GM18517 (cell line): ENCODE data around the gene FAM107B.

Source experiments
- ATAC-seq: cut with Tn5 transposase; IDR thresholded peaks from one replicate; pipeline ENCODE4 v1.9.1; 2021; ENCODE audit warnings: mild to moderate bottlenecking, moderate library complexity; ENCODE audit not compliant: unreplicated experiment

FAM107B gene

GRCh38 chr10:14563359-14563940 is 211.2 kb downstream of the FAM107B start:
- ATAC-seq: no peak

- ATAC-seq: no peak
Observed at GRCh38 chr10:14563076-14563336, 211.7 kb downstream of the FAM107B start.

- no peak for ATAC-seq
Observed at GRCh38 chr10:14562218-14563075, 212.2 kb downstream of the FAM107B start.

- ATAC-seq: no peak
Observed at GRCh38 chr10:14560791-14561765, 213.6 kb downstream of the FAM107B start.

GRCh38 chr10:14560274-14560673 is 214.4 kb downstream of the FAM107B start:
- ATAC-seq: no peak

- ATAC-seq: no peak
Observed at GRCh38 chr10:14558025-14558424, 216.7 kb downstream of the FAM107B start.

- no peak for ATAC-seq
Observed at GRCh38 chr10:14557567-14557966, 217.1 kb downstream of the FAM107B start.

GRCh38 chr10:14556285-14556956 is 218.3 kb downstream of the FAM107B start:
- peak; percentile 67 for ATAC-seq

- no peak for ATAC-seq
Observed at GRCh38 chr10:14555807-14556206, 218.9 kb downstream of the FAM107B start.

GRCh38 chr10:14554491-14555205 is 220.0 kb downstream of the FAM107B start:
- ATAC-seq: no peak

GRCh38 chr10:14554091-14554490 is 220.6 kb downstream of the FAM107B start:
- ATAC-seq: no peak

GRCh38 chr10:14553448-14553847 is 221.2 kb downstream of the FAM107B start:
- ATAC-seq: no peak

GRCh38 chr10:14552015-14552414 is 222.7 kb downstream of the FAM107B start:
- no peak for ATAC-seq

GRCh38 chr10:14550471-14550981 is 224.2 kb downstream of the FAM107B start:
- no peak for ATAC-seq

- ATAC-seq: no peak
Observed at GRCh38 chr10:14549496-14549895, 225.2 kb downstream of the FAM107B start.

GRCh38 chr10:14548970-14549369 is 225.7 kb downstream of the FAM107B start:
- no peak for ATAC-seq

- ATAC-seq: no peak
Observed at GRCh38 chr10:14548474-14548873, 226.2 kb downstream of the FAM107B start.

GRCh38 chr10:14547816-14548215 is 226.9 kb downstream of the FAM107B start:
- ATAC-seq: no peak

- ATAC-seq: no peak
Observed at GRCh38 chr10:14545827-14546226, 228.9 kb downstream of the FAM107B start.

- ATAC-seq: no peak
Observed at GRCh38 chr10:14543904-14544210, 230.8 kb downstream of the FAM107B start.
